Measurements from ENCODE around the gene LPO. TPM values are rescaled to one million over a fixed set of nuclear protein-coding genes. Genes with fewer than 3 reads are reported as not detected.

Gene LPO
- total RNA-seq, 1 experiment from 2014 or later = 0.20 TPM

DNA sequence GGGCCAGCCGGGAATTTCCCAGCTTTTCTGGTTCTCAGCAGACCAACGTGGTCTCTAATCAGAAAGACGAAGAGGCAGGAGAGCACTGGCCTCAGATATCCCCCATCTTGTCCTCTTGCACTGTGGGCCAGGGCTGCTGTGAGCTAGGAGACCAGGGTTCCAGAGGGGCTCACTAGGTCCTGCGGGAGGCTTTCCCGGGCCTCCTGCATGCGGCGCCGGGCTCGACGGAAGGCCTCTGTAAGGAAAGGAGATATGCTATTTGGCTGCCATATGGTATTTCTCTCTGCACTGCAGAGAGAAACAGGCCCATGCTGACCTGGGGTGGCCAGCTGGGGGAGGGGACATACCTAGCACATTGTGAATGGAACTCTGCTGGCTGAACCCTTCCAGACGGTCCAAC lies 32.4 kb upstream of the LPO start:
- Mint-ChIP-seq H3K4me1 (no peaks in the 10 kb centered on the region), H3K4me3 (no peak overlapping the region), H3K27ac (no peak overlapping the region), H3K27me3 (ENCODE audit: low read depth) (0 out of 2 replicates have a peak, but pooled peaks cover under 1% of the 10 kb centered on the region), H3K9me3 (no peaks in the 10 kb centered on the region), H3K36me3 (peaks cover 9% of the 10 kb centered on the region)
- DNase-seq (ENCODE audit: low spot score) (no peak), ATAC-seq (no peak)
- ChIA-PET CTCF (interaction anchor here (0.7 kb wide), 1 partner anchor 44 kb away, joined by 3 read pairs; no protein-coding TSS in a partner anchor), POLR2A (no interaction called here)
- TF ChIP-seq, protein P1, sequence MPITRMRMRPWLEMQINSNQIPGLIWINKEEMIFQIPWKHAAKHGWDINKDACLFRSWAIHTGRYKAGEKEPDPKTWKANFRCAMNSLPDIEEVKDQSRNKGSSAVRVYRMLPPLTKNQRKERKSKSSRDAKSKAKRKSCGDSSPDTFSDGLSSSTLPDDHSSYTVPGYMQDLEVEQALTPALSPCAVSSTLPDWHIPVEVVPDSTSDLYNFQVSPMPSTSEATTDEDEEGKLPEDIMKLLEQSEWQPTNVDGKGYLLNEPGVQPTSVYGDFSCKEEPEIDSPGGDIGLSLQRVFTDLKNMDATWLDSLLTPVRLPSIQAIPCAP (CRISPR knock-in tag; IDR thresholded peaks at IDR 0.05) = no peak
- TF ChIP-seq RELA (CRISPR knock-in tag; IDR thresholded peaks at IDR 0.05; ENCODE audit: borderline replicate concordance) = no peak
- TF ChIP-seq, protein P2, sequence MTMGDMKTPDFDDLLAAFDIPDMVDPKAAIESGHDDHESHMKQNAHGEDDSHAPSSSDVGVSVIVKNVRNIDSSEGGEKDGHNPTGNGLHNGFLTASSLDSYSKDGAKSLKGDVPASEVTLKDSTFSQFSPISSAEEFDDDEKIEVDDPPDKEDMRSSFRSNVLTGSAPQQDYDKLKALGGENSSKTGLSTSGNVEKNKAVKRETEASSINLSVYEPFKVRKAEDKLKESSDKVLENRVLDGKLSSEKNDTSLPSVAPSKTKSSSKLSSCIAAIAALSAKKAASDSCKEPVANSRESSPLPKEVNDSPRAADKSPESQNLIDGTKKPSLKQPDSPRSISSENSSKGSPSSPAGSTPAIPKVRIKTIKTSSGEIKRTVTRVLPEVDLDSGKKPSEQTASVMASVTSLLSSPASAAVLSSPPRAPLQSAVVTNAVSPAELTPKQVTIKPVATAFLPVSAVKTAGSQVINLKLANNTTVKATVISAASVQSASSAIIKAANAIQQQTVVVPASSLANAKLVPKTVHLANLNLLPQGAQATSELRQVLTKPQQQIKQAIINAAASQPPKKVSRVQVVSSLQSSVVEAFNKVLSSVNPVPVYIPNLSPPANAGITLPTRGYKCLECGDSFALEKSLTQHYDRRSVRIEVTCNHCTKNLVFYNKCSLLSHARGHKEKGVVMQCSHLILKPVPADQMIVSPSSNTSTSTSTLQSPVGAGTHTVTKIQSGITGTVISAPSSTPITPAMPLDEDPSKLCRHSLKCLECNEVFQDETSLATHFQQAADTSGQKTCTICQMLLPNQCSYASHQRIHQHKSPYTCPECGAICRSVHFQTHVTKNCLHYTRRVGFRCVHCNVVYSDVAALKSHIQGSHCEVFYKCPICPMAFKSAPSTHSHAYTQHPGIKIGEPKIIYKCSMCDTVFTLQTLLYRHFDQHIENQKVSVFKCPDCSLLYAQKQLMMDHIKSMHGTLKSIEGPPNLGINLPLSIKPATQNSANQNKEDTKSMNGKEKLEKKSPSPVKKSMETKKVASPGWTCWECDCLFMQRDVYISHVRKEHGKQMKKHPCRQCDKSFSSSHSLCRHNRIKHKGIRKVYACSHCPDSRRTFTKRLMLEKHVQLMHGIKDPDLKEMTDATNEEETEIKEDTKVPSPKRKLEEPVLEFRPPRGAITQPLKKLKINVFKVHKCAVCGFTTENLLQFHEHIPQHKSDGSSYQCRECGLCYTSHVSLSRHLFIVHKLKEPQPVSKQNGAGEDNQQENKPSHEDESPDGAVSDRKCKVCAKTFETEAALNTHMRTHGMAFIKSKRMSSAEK (CRISPR knock-in tag; IDR thresholded peaks at IDR 0.05; ENCODE audit: borderline replicate concordance) = no peak
- TF ChIP-seq SOX15 (CRISPR knock-in tag; IDR thresholded peaks at IDR 0.05) = no peak
- no peak for TF ChIP-seq ZNF396 (CRISPR knock-in tag; IDR thresholded peaks at IDR 0.05; ENCODE audit: borderline replicate concordance)
- no peak for TF ChIP-seq TEAD4 (CRISPR knock-in tag; IDR thresholded peaks at IDR 0.05)
- TF ChIP-seq, protein P3, sequence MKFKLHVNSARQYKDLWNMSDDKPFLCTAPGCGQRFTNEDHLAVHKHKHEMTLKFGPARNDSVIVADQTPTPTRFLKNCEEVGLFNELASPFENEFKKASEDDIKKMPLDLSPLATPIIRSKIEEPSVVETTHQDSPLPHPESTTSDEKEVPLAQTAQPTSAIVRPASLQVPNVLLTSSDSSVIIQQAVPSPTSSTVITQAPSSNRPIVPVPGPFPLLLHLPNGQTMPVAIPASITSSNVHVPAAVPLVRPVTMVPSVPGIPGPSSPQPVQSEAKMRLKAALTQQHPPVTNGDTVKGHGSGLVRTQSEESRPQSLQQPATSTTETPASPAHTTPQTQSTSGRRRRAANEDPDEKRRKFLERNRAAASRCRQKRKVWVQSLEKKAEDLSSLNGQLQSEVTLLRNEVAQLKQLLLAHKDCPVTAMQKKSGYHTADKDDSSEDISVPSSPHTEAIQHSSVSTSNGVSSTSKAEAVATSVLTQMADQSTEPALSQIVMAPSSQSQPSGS (CRISPR knock-in tag; IDR thresholded peaks at IDR 0.05; ENCODE audit: borderline replicate concordance, low read depth) = no peak
- TF ChIP-seq, protein P4, sequence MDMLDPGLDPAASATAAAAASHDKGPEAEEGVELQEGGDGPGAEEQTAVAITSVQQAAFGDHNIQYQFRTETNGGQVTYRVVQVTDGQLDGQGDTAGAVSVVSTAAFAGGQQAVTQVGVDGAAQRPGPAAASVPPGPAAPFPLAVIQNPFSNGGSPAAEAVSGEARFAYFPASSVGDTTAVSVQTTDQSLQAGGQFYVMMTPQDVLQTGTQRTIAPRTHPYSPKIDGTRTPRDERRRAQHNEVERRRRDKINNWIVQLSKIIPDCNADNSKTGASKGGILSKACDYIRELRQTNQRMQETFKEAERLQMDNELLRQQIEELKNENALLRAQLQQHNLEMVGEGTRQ (CRISPR knock-in tag; IDR thresholded peaks at IDR 0.05) = no peak
- no peak for TF ChIP-seq HMGA2 (CRISPR knock-in tag; IDR thresholded peaks at IDR 0.05)

DNA sequence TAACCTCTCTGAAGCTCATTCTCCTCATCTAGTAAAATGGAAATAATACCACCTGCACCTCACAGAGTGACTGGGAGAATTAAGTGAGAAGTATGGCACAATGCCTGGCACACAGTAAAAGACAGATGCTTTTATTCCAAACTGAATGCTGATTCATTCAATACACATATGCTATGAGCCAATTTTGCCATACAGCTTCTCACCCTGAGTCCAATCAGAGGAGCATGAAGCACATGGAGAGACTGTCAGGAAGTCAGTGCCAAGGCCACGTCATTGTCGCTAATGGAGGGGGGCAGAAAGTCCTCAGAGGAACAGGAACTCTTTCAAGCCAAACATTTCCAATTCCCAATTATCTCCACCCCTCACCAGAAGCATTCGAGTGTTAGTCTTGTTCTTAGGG lies 30.9 kb upstream of the LPO start:
- H3K27me3 Mint-ChIP-seq (ENCODE audit: low read depth) = no peaks in the 10 kb centered on the region
- CTCF ChIA-PET = interaction anchor here (1.3 kb wide), 1 partner anchor 7 kb away, joined by 5 read pairs; no protein-coding TSS in a partner anchor
- no peaks in the 10 kb centered on the region for H3K9me3 Mint-ChIP-seq
- no peak overlapping the region for H3K27ac Mint-ChIP-seq
- no peak for DNase-seq (ENCODE audit: low spot score)
- ATAC-seq = no peak
- peaks cover 14% of the 10 kb centered on the region for H3K36me3 Mint-ChIP-seq
- POLR2A ChIA-PET = no interaction called here
- no peaks in the 10 kb centered on the region for H3K4me1 Mint-ChIP-seq
- H3K4me3 Mint-ChIP-seq = no peak overlapping the region
- TF ChIP-seq, protein P5, sequence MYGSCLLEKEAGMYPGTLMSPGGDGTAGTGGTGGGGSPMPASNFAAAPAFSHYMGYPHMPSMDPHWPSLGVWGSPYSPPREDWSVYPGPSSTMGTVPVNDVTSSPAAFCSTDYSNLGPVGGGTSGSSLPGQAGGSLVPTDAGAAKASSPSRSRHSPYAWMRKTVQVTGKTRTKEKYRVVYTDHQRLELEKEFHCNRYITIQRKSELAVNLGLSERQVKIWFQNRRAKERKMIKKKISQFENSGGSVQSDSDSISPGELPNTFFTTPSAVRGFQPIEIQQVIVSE (CRISPR knock-in tag; IDR thresholded peaks at IDR 0.05; ENCODE audit: borderline replicate concordance) = no peak
- no peak for TF ChIP-seq TEAD1 (CRISPR knock-in tag; IDR thresholded peaks at IDR 0.05)
- TF ChIP-seq ZNF219 (CRISPR knock-in tag; IDR thresholded peaks at IDR 0.05; ENCODE audit: borderline replicate concordance) = no peak
- no peak for TF ChIP-seq NR3C1 (CRISPR knock-in tag; conservative IDR thresholded peaks at IDR 0.05; ENCODE audit: low read depth)
- TF ChIP-seq FOXJ3 (CRISPR knock-in tag; IDR thresholded peaks at IDR 0.05; ENCODE audit: borderline replicate concordance) = no peak
- TF ChIP-seq, protein P6, sequence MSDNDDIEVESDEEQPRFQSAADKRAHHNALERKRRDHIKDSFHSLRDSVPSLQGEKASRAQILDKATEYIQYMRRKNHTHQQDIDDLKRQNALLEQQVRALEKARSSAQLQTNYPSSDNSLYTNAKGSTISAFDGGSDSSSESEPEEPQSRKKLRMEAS (CRISPR knock-in tag; IDR thresholded peaks at IDR 0.05) = no peak
- TF ChIP-seq SMAD4 (CRISPR knock-in tag; IDR thresholded peaks at IDR 0.05) = no peak
- TF ChIP-seq, protein P7, sequence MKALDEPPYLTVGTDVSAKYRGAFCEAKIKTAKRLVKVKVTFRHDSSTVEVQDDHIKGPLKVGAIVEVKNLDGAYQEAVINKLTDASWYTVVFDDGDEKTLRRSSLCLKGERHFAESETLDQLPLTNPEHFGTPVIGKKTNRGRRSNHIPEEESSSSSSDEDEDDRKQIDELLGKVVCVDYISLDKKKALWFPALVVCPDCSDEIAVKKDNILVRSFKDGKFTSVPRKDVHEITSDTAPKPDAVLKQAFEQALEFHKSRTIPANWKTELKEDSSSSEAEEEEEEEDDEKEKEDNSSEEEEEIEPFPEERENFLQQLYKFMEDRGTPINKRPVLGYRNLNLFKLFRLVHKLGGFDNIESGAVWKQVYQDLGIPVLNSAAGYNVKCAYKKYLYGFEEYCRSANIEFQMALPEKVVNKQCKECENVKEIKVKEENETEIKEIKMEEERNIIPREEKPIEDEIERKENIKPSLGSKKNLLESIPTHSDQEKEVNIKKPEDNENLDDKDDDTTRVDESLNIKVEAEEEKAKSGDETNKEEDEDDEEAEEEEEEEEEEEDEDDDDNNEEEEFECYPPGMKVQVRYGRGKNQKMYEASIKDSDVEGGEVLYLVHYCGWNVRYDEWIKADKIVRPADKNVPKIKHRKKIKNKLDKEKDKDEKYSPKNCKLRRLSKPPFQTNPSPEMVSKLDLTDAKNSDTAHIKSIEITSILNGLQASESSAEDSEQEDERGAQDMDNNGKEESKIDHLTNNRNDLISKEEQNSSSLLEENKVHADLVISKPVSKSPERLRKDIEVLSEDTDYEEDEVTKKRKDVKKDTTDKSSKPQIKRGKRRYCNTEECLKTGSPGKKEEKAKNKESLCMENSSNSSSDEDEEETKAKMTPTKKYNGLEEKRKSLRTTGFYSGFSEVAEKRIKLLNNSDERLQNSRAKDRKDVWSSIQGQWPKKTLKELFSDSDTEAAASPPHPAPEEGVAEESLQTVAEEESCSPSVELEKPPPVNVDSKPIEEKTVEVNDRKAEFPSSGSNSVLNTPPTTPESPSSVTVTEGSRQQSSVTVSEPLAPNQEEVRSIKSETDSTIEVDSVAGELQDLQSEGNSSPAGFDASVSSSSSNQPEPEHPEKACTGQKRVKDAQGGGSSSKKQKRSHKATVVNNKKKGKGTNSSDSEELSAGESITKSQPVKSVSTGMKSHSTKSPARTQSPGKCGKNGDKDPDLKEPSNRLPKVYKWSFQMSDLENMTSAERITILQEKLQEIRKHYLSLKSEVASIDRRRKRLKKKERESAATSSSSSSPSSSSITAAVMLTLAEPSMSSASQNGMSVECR (CRISPR knock-in tag; IDR thresholded peaks at IDR 0.05; ENCODE audit: borderline replicate concordance) = no peak
- TF ChIP-seq, protein P4 (CRISPR knock-in tag; IDR thresholded peaks at IDR 0.05) = no peak
- no peak for TF ChIP-seq HMGA2 (CRISPR knock-in tag; IDR thresholded peaks at IDR 0.05)
